ENCODE results near the gene CRTAP. TPM values are rescaled to one million over a fixed set of nuclear protein-coding genes. Genes with fewer than 3 reads are reported as not detected.

CRTAP gene
- total and polyA plus RNA-seq, 2 experiments from 2014 or later: 71.9 to 210 TPM

DNA sequence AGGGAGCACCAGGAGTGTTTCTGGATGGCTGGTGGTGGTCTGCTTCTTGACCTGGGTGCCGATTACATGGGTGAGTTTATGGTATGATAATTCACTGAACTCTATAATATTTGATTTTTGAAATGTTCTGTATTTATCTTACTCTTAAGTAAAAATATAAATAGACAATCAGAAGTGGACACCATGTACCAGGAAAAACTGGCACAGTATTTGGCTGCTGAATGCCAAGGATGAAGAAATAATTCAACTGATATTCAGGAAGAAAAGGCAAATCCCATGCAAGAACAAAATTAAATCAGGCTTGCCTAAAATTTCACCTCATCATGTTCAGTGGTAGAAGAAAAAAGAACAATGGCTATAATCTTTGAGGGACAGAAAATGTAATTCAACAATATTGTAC is 51.6 kb downstream of the CRTAP start (continued):
- TF ChIP-seq, protein P1, sequence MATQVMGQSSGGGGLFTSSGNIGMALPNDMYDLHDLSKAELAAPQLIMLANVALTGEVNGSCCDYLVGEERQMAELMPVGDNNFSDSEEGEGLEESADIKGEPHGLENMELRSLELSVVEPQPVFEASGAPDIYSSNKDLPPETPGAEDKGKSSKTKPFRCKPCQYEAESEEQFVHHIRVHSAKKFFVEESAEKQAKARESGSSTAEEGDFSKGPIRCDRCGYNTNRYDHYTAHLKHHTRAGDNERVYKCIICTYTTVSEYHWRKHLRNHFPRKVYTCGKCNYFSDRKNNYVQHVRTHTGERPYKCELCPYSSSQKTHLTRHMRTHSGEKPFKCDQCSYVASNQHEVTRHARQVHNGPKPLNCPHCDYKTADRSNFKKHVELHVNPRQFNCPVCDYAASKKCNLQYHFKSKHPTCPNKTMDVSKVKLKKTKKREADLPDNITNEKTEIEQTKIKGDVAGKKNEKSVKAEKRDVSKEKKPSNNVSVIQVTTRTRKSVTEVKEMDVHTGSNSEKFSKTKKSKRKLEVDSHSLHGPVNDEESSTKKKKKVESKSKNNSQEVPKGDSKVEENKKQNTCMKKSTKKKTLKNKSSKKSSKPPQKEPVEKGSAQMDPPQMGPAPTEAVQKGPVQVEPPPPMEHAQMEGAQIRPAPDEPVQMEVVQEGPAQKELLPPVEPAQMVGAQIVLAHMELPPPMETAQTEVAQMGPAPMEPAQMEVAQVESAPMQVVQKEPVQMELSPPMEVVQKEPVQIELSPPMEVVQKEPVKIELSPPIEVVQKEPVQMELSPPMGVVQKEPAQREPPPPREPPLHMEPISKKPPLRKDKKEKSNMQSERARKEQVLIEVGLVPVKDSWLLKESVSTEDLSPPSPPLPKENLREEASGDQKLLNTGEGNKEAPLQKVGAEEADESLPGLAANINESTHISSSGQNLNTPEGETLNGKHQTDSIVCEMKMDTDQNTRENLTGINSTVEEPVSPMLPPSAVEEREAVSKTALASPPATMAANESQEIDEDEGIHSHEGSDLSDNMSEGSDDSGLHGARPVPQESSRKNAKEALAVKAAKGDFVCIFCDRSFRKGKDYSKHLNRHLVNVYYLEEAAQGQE (IDR thresholded peaks at IDR 0.05; ENCODE audit: unreplicated experiment): no peak
- TF ChIP-seq JUNB (IDR thresholded peaks at IDR 0.05; ENCODE audit: unreplicated experiment): no peak
- no peak for TF ChIP-seq EZH2phosphoT487 (IDR thresholded peaks at IDR 0.05; ENCODE audit: unreplicated experiment)
- no peak for TF ChIP-seq EZH2 (IDR thresholded peaks at IDR 0.05; ENCODE audit: low read depth, unreplicated experiment)
- TF ChIP-seq, protein P2, sequence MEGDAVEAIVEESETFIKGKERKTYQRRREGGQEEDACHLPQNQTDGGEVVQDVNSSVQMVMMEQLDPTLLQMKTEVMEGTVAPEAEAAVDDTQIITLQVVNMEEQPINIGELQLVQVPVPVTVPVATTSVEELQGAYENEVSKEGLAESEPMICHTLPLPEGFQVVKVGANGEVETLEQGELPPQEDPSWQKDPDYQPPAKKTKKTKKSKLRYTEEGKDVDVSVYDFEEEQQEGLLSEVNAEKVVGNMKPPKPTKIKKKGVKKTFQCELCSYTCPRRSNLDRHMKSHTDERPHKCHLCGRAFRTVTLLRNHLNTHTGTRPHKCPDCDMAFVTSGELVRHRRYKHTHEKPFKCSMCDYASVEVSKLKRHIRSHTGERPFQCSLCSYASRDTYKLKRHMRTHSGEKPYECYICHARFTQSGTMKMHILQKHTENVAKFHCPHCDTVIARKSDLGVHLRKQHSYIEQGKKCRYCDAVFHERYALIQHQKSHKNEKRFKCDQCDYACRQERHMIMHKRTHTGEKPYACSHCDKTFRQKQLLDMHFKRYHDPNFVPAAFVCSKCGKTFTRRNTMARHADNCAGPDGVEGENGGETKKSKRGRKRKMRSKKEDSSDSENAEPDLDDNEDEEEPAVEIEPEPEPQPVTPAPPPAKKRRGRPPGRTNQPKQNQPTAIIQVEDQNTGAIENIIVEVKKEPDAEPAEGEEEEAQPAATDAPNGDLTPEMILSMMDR (conservative IDR thresholded peaks at IDR 0.05; ENCODE audit: low read depth in 2 of 2): no peak
- no peak for TF ChIP-seq ZNF114 (CRISPR knock-in tag; IDR thresholded peaks at IDR 0.05)
- TF ChIP-seq STAT1 (IDR thresholded peaks at IDR 0.05; ENCODE audit: unreplicated experiment): no peak

DNA sequence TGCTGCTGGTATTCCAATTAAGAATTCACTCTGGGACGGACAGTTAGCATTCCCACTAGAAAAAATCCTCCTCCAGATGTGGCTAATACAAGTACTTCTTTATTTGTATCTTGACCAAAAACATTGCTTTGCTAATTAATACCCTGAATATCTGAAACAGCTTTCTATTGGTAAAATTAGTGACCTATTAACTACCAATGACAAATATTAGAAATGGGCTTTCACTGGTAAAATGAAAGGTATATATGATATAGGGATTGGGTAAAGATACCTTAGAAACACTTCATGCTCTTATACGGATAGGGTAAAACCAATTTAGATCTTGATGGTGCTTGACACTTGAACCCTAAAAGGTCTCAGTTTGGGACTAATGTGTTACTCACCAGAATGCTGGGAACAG is 52.3 kb downstream of the CRTAP start:
- no peak for ATAC-seq
- Histone ChIP-seq H3K4me2 (no peak overlapping the region), H3K79me2 (replicated peaks; ENCODE audit: insufficient read depth) (no peaks in the 10 kb centered on the region), H4K20me1 (replicated peaks; ENCODE audit: insufficient read depth) (no peaks in the 10 kb centered on the region), H3K4me3 (no peak overlapping the region), H3K27ac (ENCODE audit: low read depth) (no peak overlapping the region), H3K9me2 (ENCODE audit: insufficient read depth) (no peaks in the 10 kb centered on the region), H2AFZ (no peak overlapping the region), H3K4me1 (ENCODE audit: insufficient read depth) (no peaks in the 10 kb centered on the region), H3K36me3 (ENCODE audit: insufficient read depth) (no peaks in the 10 kb centered on the region), H3K27me3 (ENCODE audit: insufficient read depth) (no peaks in the 10 kb centered on the region), H3F3A (replicated peaks; ENCODE audit: low read depth) (no peaks in the 10 kb centered on the region)
- Mint-ChIP-seq H3K36me3 (ENCODE audit: low read depth) (no peaks in the 10 kb centered on the region), H3K27me3 (ENCODE audit: insufficient read depth, low read depth, poor library complexity) (no peaks in the 10 kb centered on the region), H3K4me1 (no peaks in the 10 kb centered on the region), H3K27ac (no peak overlapping the region), H3K9me3 (no peaks in the 10 kb centered on the region), H3K4me3 (no peak overlapping the region)
- DNase-seq (ENCODE audit: low spot score): no peak
- TF ChIP-seq ZNF331 (CRISPR knock-in tag; IDR thresholded peaks at IDR 0.05; ENCODE audit: low read depth): no peak
- TF ChIP-seq ZNF114 (CRISPR knock-in tag; IDR thresholded peaks at IDR 0.05): no peak
- no peak for TF ChIP-seq JUNB (IDR thresholded peaks at IDR 0.05; ENCODE audit: unreplicated experiment)
- no peak for TF ChIP-seq POLR2AphosphoS5 (IDR thresholded peaks at IDR 0.05; ENCODE audit: low read depth)
- TF ChIP-seq STAT1 (IDR thresholded peaks at IDR 0.05; ENCODE audit: unreplicated experiment): no peak
- TF ChIP-seq, protein P2 (conservative IDR thresholded peaks at IDR 0.05; ENCODE audit: low read depth in 2 of 2): no peak
- no peak for TF ChIP-seq CREB1 (CRISPR knock-in tag; IDR thresholded peaks at IDR 0.05; ENCODE audit: low read depth)
- TF ChIP-seq EZH2 (IDR thresholded peaks at IDR 0.05; ENCODE audit: low read depth, unreplicated experiment): no peak
- no peak for TF ChIP-seq EZH2phosphoT487 (IDR thresholded peaks at IDR 0.05; ENCODE audit: unreplicated experiment)
- TF ChIP-seq, protein P1 (IDR thresholded peaks at IDR 0.05; ENCODE audit: unreplicated experiment): no peak
- TF ChIP-seq NANOG (IDR thresholded peaks at IDR 0.05; ENCODE audit: borderline replicate concordance): no peak
